ENCODE results near the gene CREM. TPM values are rescaled to one million over a fixed set of nuclear protein-coding genes. Genes with fewer than 3 reads are reported as not detected.

CREM gene
- total RNA-seq, 1 experiment from 2014 or later, result 38.8 TPM

DNA sequence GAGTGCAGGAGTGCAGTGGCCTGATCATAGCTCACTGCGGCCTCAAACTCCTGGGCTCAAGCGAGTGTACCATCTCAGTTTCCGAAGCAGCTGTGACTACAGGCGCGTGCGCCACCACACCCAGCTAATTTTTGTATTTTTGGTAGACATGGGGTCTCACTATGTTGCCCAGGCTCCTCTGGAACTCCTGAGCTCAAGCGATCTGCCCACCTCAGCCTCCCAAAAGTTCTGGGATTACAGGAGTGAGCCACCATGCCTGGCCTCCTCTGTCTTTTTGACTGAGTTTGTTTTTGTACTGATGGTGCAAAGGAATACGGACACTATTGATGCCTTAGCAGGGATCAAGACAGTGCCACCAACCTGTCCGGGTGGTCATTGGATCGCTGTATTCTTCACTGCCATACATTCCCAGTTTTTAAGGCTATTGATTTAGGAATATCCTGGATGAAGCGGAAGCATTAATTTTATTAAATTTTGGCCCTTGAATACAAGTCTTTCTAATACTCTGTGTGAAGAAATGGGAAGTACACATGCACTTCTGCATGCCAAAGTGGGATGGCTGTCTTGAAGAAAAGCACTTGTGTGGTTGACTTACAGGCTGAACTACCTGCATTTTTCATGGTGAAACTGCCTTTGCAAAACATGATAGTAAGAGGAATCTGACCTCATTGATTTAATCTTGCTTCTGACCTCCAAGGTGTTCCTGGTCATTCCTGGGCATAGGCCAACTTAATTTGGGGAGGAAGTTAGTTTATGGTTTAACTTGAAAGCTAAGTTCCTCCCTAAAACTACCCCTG lies 34.5 kb upstream of the CREM start:
- DNase-seq, result no peak
- 0 out of 2 replicates have a peak, but pooled peaks cover 4% of the 10 kb centered on the region for H3K9me3 ChIP-seq (ENCODE audit: low read length)
- H3K27ac ChIP-seq (ENCODE audit: low read length), result no peak overlapping the region
- H3K27me3 ChIP-seq (ENCODE audit: low read length), result no peaks in the 10 kb centered on the region
- no peaks in the 10 kb centered on the region for H3K36me3 ChIP-seq (ENCODE audit: insufficient read depth, low read length)
- H3K9me2 ChIP-seq (replicated peaks; ENCODE audit: insufficient read depth, low read length), result no peaks in the 10 kb centered on the region
- no peaks in the 10 kb centered on the region for H4K20me1 ChIP-seq (ENCODE audit: insufficient read depth, low read depth, low read length)
- H3K4me3 ChIP-seq (ENCODE audit: low read length), result no peak overlapping the region
- peaks cover 20% of the 10 kb centered on the region for H3K4me1 ChIP-seq (ENCODE audit: low read length)
- H3K9ac ChIP-seq (ENCODE audit: low read length), result no peak overlapping the region
- no peak overlapping the region for H3K4me2 ChIP-seq (ENCODE audit: low read depth, low read length, poor library complexity, severe bottlenecking)
- H3K79me2 ChIP-seq (ENCODE audit: low read length), result peaks cover 29% of the 10 kb centered on the region
- H2AFZ ChIP-seq (ENCODE audit: low read length), result no peak overlapping the region

DNA sequence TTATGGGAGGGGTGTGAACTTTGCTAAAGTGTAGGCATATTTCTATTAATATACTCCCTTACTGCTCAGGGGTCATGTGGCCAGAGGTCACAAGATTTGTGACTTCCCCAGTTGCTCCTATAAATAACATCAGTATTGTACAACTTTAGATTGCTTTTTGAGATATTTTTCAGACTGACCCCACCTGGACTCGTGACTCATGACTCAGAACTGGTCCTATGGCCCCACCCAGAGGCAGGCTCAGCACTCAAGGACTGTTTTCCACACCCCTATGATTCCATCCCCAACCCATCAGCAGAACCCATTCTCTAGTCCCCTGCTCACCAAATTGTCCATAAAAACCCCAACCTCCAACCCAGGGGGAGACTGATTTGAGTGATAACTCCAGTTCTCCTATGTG lies 33.8 kb upstream of the CREM start:
- no peak overlapping the region for H3K9ac ChIP-seq (ENCODE audit: low read length)
- H4K20me1 ChIP-seq (ENCODE audit: insufficient read depth, low read depth, low read length), result no peaks in the 10 kb centered on the region
- no peak overlapping the region for H3K4me3 ChIP-seq (ENCODE audit: low read length)
- H3K9me2 ChIP-seq (replicated peaks; ENCODE audit: insufficient read depth, low read length), result no peaks in the 10 kb centered on the region
- H3K27ac ChIP-seq (ENCODE audit: low read length), result no peak overlapping the region
- H3K4me1 ChIP-seq (ENCODE audit: low read length), result peaks cover 20% of the 10 kb centered on the region
- no peak overlapping the region for H2AFZ ChIP-seq (ENCODE audit: low read length)
- no peak for DNase-seq
- H3K4me2 ChIP-seq (ENCODE audit: low read depth, low read length, poor library complexity, severe bottlenecking), result no peak overlapping the region
- peaks cover 22% of the 10 kb centered on the region for H3K79me2 ChIP-seq (ENCODE audit: low read length)
- H3K27me3 ChIP-seq (ENCODE audit: low read length), result no peaks in the 10 kb centered on the region
- H3K9me3 ChIP-seq (ENCODE audit: low read length), result 0 out of 2 replicates have a peak, but pooled peaks cover 4% of the 10 kb centered on the region
- no peaks in the 10 kb centered on the region for H3K36me3 ChIP-seq (ENCODE audit: insufficient read depth, low read length)

DNA sequence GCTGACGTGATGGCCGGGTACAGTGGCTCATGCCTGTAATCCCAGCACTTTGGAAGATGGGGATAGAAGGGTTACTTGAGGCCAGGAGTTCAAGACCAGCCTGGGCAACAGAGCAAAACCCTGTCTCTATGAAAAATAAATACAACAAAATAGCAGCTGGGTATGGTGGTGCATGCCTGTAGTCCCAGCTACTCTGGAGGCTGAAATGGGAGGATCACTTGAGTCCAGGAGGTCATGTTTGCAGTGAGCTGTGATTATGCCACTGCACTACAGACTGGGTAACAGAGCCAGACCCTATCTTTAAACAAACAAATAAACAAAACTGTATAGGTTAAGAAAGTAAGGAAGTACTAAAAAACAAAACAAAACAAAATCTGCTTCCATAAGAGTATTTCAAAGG lies 30.3 kb upstream of the CREM start:
- peaks cover under 1% of the 10 kb centered on the region; the same call in 1 of the 2 replicates for H3K4me1 ChIP-seq (ENCODE audit: low read length)
- H3K79me2 ChIP-seq (ENCODE audit: low read length), result no peaks in the 10 kb centered on the region
- H4K20me1 ChIP-seq (ENCODE audit: insufficient read depth, low read depth, low read length), result no peaks in the 10 kb centered on the region
- H3K4me3 ChIP-seq (ENCODE audit: low read length), result no peak overlapping the region
- H3K36me3 ChIP-seq (ENCODE audit: insufficient read depth, low read length), result no peaks in the 10 kb centered on the region
- H3K27ac ChIP-seq (ENCODE audit: low read length), result no peak overlapping the region
- no peaks in the 10 kb centered on the region for H3K9me2 ChIP-seq (replicated peaks; ENCODE audit: insufficient read depth, low read length)
- no peaks in the 10 kb centered on the region for H3K27me3 ChIP-seq (ENCODE audit: low read length)
- H3K4me2 ChIP-seq (ENCODE audit: low read depth, low read length, poor library complexity, severe bottlenecking), result no peak overlapping the region
- H2AFZ ChIP-seq (ENCODE audit: low read length), result no peak overlapping the region
- H3K9me3 ChIP-seq (ENCODE audit: low read length), result 0 out of 2 replicates have a peak, but pooled peaks cover 4% of the 10 kb centered on the region
- DNase-seq, result no peak
- H3K9ac ChIP-seq (ENCODE audit: low read length), result no peak overlapping the region

GRCh38 chr10:35097510-35097909 lies 29.1 kb upstream of the CREM start:
- no peak for DNase-seq
- no peaks in the 10 kb centered on the region for H3K36me3 ChIP-seq (ENCODE audit: insufficient read depth, low read length)
- no peaks in the 10 kb centered on the region for H3K4me1 ChIP-seq (ENCODE audit: low read length)
- no peak overlapping the region for H2AFZ ChIP-seq (ENCODE audit: low read length)
- H3K79me2 ChIP-seq (ENCODE audit: low read length), result no peaks in the 10 kb centered on the region
- 0 out of 2 replicates have a peak, but pooled peaks cover 4% of the 10 kb centered on the region for H3K9me3 ChIP-seq (ENCODE audit: low read length)
- no peak overlapping the region for H3K4me2 ChIP-seq (ENCODE audit: low read depth, low read length, poor library complexity, severe bottlenecking)
- no peaks in the 10 kb centered on the region for H3K9me2 ChIP-seq (replicated peaks; ENCODE audit: insufficient read depth, low read length)
- no peaks in the 10 kb centered on the region for H3K27me3 ChIP-seq (ENCODE audit: low read length)
- no peak overlapping the region for H3K27ac ChIP-seq (ENCODE audit: low read length)
- H3K9ac ChIP-seq (ENCODE audit: low read length), result no peak overlapping the region
- no peak overlapping the region for H3K4me3 ChIP-seq (ENCODE audit: low read length)
- no peaks in the 10 kb centered on the region for H4K20me1 ChIP-seq (ENCODE audit: insufficient read depth, low read depth, low read length)

DNA sequence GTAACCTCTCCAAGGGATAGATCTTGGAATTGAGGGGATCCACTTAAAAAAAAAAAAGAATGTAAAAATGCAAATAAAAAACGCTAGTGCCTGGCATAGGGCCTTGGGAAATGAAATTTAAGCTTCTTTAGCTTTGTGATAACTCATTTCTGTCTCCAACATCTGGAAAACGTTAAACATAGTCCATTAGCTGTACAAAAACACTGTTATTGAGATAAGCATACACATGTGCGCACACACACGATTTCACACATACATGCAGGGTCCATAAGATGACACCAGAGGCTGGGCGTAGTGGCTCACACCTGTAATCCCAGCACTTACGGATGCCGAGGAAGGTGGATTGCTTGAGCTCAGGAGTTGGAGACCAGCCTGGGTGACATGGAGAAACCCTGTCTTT lies 22.8 kb upstream of the CREM start:
- Histone ChIP-seq H3K4me1 (ENCODE audit: low read length) (no peaks in the 10 kb centered on the region), H4K20me1 (ENCODE audit: insufficient read depth, low read depth, low read length) (no peaks in the 10 kb centered on the region), H3K4me2 (ENCODE audit: low read depth, low read length, poor library complexity, severe bottlenecking) (no peak overlapping the region), H3K9me3 (ENCODE audit: low read length) (no peaks in the 10 kb centered on the region), H3K9me2 (replicated peaks; ENCODE audit: insufficient read depth, low read length) (no peaks in the 10 kb centered on the region), H2AFZ (ENCODE audit: low read length) (no peak overlapping the region), H3K27ac (ENCODE audit: low read length) (no peak overlapping the region), H3K36me3 (ENCODE audit: insufficient read depth, low read length) (no peaks in the 10 kb centered on the region), H3K9ac (ENCODE audit: low read length) (no peak overlapping the region), H3K4me3 (ENCODE audit: low read length) (no peak overlapping the region), H3K27me3 (ENCODE audit: low read length) (no peaks in the 10 kb centered on the region), H3K79me2 (ENCODE audit: low read length) (no peaks in the 10 kb centered on the region)
- no peak for DNase-seq

DNA sequence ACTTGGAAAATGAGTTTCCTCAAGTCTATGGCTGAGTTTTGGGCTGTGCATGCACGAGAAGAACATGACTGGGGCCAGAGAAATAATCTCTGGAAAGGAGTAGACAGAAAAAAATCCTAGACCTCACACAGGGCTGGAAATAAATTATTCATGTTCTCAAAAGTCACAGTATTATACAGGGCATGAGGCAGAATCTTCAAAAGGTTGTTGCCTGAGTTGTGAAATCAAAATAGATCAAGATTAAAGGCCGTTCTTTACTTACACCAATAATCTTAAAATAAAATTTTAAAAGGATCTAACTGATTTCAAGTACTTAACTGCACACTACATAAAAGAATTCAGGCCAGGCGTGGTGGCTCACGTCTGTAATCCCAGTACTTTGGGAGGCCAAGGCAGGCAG lies 14.1 kb upstream of the CREM start:
- no peak for DNase-seq
- no peak overlapping the region for H3K9ac ChIP-seq (ENCODE audit: low read length)
- no peaks in the 10 kb centered on the region for H4K20me1 ChIP-seq (ENCODE audit: insufficient read depth, low read depth, low read length)
- H3K27ac ChIP-seq (ENCODE audit: low read length), result no peak overlapping the region
- H3K4me1 ChIP-seq (ENCODE audit: low read length), result no peaks in the 10 kb centered on the region
- no peaks in the 10 kb centered on the region for H3K36me3 ChIP-seq (ENCODE audit: insufficient read depth, low read length)
- H3K79me2 ChIP-seq (ENCODE audit: low read length), result no peaks in the 10 kb centered on the region
- no peak overlapping the region for H3K4me2 ChIP-seq (ENCODE audit: low read depth, low read length, poor library complexity, severe bottlenecking)
- H3K9me2 ChIP-seq (replicated peaks; ENCODE audit: insufficient read depth, low read length), result no peaks in the 10 kb centered on the region
- no peaks in the 10 kb centered on the region for H3K9me3 ChIP-seq (ENCODE audit: low read length)
- H3K4me3 ChIP-seq (ENCODE audit: low read length), result no peak overlapping the region
- H2AFZ ChIP-seq (ENCODE audit: low read length), result no peak overlapping the region
- H3K27me3 ChIP-seq (ENCODE audit: low read length), result no peaks in the 10 kb centered on the region

DNA sequence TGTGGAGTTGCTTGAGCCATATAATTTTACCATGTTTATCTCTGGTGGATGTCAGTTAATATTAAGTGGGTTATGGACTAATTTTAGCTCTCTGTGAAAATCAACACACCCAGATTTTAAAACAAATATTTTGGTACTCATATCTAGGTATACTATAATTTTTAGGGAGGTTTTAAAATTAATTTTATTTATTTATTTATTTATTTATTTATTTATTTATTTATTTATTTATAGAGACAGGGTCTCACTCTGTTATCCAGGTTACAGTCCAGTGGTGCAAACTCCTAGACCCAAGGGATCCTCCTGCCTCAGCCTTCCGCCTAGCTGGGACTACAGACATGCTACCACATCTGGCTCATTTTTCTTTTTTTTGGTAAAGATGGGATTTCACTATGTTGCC lies 7.3 kb upstream of the CREM start:
- Histone ChIP-seq H4K20me1 (ENCODE audit: insufficient read depth, low read depth, low read length) (no peaks in the 10 kb centered on the region), H3K4me2 (ENCODE audit: low read depth, low read length, poor library complexity, severe bottlenecking) (no peak overlapping the region), H3K9me3 (ENCODE audit: low read length) (no peaks in the 10 kb centered on the region), H3K4me1 (ENCODE audit: low read length) (no peaks in the 10 kb centered on the region), H3K9ac (ENCODE audit: low read length) (no peak overlapping the region), H3K79me2 (ENCODE audit: low read length) (no peaks in the 10 kb centered on the region), H2AFZ (ENCODE audit: low read length) (no peak overlapping the region), H3K27ac (ENCODE audit: low read length) (no peak overlapping the region), H3K4me3 (ENCODE audit: low read length) (no peak overlapping the region), H3K36me3 (ENCODE audit: insufficient read depth, low read length) (no peaks in the 10 kb centered on the region), H3K9me2 (replicated peaks; ENCODE audit: insufficient read depth, low read length) (no peaks in the 10 kb centered on the region), H3K27me3 (ENCODE audit: low read length) (no peaks in the 10 kb centered on the region)
- DNase-seq, result no peak

DNA sequence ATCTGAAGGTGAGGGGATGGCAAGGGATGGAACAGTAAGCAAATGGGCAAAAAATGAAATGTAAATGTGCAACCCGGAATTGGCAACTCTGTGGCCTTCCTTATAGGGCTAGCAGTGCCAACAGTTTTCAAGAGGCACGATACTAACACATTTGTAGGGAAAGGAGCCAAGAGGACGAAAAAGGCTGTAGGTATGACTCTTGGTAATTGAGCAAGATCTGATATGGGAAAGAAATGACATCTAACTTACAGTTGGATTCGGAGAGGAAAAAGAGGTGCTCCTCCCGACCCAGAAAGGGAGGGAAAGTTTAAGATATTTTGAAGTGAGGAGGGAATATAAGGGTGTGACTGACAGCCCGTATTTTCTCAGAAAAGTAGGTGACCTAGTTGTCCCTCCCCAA lies 2.1 kb upstream of the CREM start:
- H2AFZ ChIP-seq (ENCODE audit: low read length), result no peak overlapping the region

More for the DNA sequence above, 2.1 kb upstream of the CREM start:
- Histone ChIP-seq H3K27me3 (ENCODE audit: low read length) (no peaks in the 10 kb centered on the region), H3K36me3 (ENCODE audit: insufficient read depth, low read length) (no peaks in the 10 kb centered on the region), H3K4me2 (ENCODE audit: low read depth, low read length, poor library complexity, severe bottlenecking) (no peak overlapping the region), H3K27ac (ENCODE audit: low read length) (no peak overlapping the region), H3K4me3 (ENCODE audit: low read length) (no peak overlapping the region), H3K4me1 (ENCODE audit: low read length) (peaks cover 12% of the 10 kb centered on the region), H4K20me1 (ENCODE audit: insufficient read depth, low read depth, low read length) (no peaks in the 10 kb centered on the region), H3K9me2 (replicated peaks; ENCODE audit: insufficient read depth, low read length) (no peaks in the 10 kb centered on the region), H3K9ac (ENCODE audit: low read length) (no peak overlapping the region), H3K9me3 (ENCODE audit: low read length) (no peaks in the 10 kb centered on the region), H3K79me2 (ENCODE audit: low read length) (0 out of 2 replicates have a peak, but pooled peaks cover 3% of the 10 kb centered on the region)
- DNase-seq, result no peak

Measured in Karpas-422 (cell line).